Tibial artery (tissue), 4 donors: ENCODE results near the gene CCDC27.

Source experiments
- DNase-seq, 2 donors: peaks; one replicate each; pipeline ENCODE4 v3.0.0-alpha.2; 2019
- H3K27ac ChIP-seq, 2 donors: fragments of 200-600 bp; sonication (generic) in 1 of 2; 1 replicate in 1 of 2; 2 replicates in 1 of 2; pipeline ENCODE4 v1.5.1; 2018 to 2019; ENCODE audit warnings: mild to moderate bottlenecking in 1 of 2
- H3K27me3 ChIP-seq, 2 donors: fragments of 200-600 bp; sonication (generic) in 1 of 2; one replicate each; pipeline versions ENCODE4 v1.5.1 to v1.6.0; 2016 to 2019
- H3K36me3 ChIP-seq, 3 donors: fragments of 200-600 bp; sonication (generic) in 2 of 3; one replicate each; pipeline ENCODE4 v1.5.1; 2016 to 2019; ENCODE audit warnings: mild to moderate bottlenecking in 2 of 3
- H3K4me1 ChIP-seq, 4 donors: fragments of 200-600 bp; sonication (generic) in 2 of 4; 1 replicate in 3 of 4; 2 replicates in 1 of 4; pipeline ENCODE4 v1.5.1; 2016 to 2019
- H3K4me3 ChIP-seq, 2 donors: fragments of 200-600 bp; sonication (generic) in 1 of 2; 1 replicate in 1 of 2; 2 replicates in 1 of 2; pipeline ENCODE4 v1.5.1; 2018 to 2019; ENCODE audit warnings: mild to moderate bottlenecking in 2 of 2
- H3K9me3 ChIP-seq, 3 donors: fragments of 200-600 bp; sonication (generic) in 1 of 3; one replicate each; pipeline ENCODE4 v1.5.1; 2016 to 2019
- intact Hi-C: fragments of 100-400 bp; cut with DNase I; formaldehyde crosslinking; loops from one replicate; pipeline ENCODE4 v1.15.0; 2023; ENCODE audit warnings: low total_unique reads
- TF ChIP-seq, protein P1 (sequence below), 2 experiments: fragments of 200-600 bp in 1 of 2; fragments of 450-650 bp in 1 of 2; IDR thresholded peaks; one replicate each; pipeline ENCODE4 v1.5.1; 2017 to 2019; ENCODE audit warnings: antibody characterized with exemption in 2 of 2, mild to moderate bottlenecking in 1 of 2, moderate library complexity in 1 of 2

CCDC27 gene

DNA sequence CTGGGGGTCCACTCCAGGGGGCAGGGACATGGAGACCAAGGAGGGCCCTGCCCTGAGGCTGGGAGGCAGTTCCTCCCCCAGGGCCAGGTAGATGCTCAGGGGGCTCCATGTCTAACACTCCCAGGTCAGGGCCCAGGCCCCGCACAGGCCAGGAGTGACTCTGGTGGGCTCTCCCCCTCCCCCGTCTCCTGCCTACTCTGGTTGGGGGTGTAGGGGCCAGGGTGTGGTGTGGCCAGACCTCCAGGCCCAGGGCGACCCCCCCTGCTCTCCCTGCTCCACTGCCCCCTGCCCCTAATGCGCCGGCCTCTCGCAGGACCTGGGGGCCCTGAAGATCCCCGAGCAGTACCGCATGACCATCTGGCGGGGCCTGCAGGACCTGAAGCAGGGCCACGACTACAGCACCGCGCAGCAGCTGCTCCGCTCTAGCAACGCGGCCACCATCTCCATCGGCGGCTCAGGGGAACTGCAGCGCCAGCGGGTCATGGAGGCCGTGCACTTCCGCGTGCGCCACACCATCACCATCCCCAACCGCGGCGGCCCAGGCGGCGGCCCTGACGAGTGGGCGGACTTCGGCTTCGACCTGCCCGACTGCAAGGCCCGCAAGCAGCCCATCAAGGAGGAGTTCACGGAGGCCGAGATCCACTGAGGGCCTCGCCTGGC is 19.7 kb upstream of the CCDC27 start:
- peaks cover 0 to 57% of the 10 kb centered on the region in 2 donors for H3K27me3 ChIP-seq
- TF ChIP-seq, protein P1, sequence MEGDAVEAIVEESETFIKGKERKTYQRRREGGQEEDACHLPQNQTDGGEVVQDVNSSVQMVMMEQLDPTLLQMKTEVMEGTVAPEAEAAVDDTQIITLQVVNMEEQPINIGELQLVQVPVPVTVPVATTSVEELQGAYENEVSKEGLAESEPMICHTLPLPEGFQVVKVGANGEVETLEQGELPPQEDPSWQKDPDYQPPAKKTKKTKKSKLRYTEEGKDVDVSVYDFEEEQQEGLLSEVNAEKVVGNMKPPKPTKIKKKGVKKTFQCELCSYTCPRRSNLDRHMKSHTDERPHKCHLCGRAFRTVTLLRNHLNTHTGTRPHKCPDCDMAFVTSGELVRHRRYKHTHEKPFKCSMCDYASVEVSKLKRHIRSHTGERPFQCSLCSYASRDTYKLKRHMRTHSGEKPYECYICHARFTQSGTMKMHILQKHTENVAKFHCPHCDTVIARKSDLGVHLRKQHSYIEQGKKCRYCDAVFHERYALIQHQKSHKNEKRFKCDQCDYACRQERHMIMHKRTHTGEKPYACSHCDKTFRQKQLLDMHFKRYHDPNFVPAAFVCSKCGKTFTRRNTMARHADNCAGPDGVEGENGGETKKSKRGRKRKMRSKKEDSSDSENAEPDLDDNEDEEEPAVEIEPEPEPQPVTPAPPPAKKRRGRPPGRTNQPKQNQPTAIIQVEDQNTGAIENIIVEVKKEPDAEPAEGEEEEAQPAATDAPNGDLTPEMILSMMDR (IDR thresholded peaks at IDR 0.05) = no peak
- intact Hi-C loops = no loop called here
- H3K4me1 ChIP-seq = peaks cover 0 to 5% (median 2%) of the 10 kb centered on the region in 4 donors
- DNase-seq = no peak
- H3K36me3 ChIP-seq = peaks cover 8 to 33% (median 20%) of the 10 kb centered on the region in 3 donors
- no peak overlapping the region for H3K27ac ChIP-seq
- no peaks in the 10 kb centered on the region for H3K9me3 ChIP-seq
- no peak overlapping the region for H3K4me3 ChIP-seq

DNA sequence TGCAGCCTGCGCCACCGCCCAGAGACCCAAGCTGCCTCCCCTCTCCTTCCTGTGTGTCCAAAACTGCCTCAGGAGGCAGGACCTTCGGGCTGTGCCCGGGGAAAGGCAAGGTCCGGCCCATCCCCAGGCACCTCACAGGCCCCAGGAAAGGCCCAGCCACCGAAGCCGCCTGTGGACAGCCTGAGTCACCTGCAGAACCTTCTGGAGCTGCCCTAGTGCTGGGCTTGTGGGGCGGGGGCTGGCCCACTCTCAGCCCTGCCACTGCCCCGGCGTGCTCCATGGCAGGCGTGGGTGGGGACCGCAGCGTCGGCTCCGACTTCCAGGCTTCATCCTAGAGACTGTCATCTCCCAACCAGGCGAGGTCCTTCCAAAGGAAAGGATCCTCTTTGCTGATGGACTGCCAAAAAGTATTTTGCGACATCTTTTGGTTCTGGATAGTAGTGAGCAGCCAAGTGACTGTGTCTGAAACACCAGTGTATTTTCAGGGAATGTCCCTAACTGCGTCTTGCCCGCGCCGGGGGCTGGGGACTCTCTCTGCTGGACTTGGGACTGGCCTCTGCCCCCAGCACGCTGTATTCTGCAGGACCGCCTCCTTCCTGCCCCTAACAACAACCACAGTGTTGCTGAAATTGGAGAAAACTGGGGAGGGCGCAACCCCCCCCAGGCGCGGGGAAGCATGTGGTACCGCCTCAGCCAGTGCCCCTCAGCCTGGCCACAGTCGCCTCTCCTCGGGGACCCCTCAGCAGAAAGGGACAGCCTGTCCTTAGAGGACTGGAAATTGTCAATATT is 19.0 kb upstream of the CCDC27 start:
- Histone ChIP-seq H3K36me3 (peaks cover 16 to 40% (median 28%) of the 10 kb centered on the region in 3 donors), H3K27ac (no peak overlapping the region)
- intact Hi-C loops = no loop called here

DNA sequence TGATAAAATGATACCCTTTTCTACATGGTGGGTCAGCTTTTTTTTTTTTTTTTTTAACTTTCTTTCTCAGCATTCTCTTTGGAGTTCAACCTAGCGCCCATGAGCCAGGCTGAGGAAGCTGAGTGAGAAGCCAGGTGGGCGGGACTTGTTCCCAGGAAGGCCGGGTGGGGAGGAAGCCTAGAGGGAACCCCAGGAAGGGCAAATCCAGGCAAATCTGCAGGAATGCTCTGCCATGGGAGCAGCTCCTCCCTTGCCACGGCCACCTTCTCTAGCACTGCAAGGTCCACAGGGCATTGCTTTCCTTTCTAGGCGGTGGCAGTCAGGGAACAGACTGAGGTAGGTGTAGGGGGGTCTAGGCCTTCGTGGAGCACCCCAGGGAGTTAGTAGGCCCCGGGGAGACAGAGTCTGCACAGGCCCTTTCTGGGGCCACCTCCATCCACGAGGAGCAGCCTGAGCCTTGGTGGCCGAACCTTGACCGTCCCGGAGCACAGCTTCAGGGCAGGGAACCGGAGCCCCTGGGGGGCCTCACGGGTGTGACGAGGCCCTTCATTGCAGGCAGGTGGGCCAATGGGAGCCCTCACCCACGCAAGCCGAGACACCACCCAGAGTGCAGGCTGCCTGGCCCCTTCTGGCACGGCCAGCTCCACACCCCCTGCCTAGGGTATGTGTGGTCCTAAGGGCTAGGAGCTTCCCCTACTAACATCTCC is 18.2 kb upstream of the CCDC27 start:
- DNase-seq = no peak
- H3K4me1 ChIP-seq = peaks cover 0 to 5% (median 2%) of the 10 kb centered on the region in 4 donors
- TF ChIP-seq, protein P1 (IDR thresholded peaks at IDR 0.05) = no peak
- intact Hi-C loops = no loop called here
- H3K9me3 ChIP-seq = no peaks in the 10 kb centered on the region
- H3K27ac ChIP-seq = no peak overlapping the region
- peaks cover 22 to 47% (median 35%) of the 10 kb centered on the region in 3 donors for H3K36me3 ChIP-seq
- H3K4me3 ChIP-seq = no peak overlapping the region
- peaks cover 0 to 43% of the 10 kb centered on the region in 2 donors for H3K27me3 ChIP-seq

More for the DNA sequence above, 19.0 kb upstream of the CCDC27 start:
- TF ChIP-seq, protein P1 (IDR thresholded peaks at IDR 0.05) = no peak
- no peaks in the 10 kb centered on the region for H3K9me3 ChIP-seq
- no peak overlapping the region for H3K4me3 ChIP-seq
- no peak for DNase-seq
- peaks cover 0 to 50% of the 10 kb centered on the region in 2 donors for H3K27me3 ChIP-seq
- H3K4me1 ChIP-seq = peaks cover 0 to 5% (median 2%) of the 10 kb centered on the region in 4 donors

DNA sequence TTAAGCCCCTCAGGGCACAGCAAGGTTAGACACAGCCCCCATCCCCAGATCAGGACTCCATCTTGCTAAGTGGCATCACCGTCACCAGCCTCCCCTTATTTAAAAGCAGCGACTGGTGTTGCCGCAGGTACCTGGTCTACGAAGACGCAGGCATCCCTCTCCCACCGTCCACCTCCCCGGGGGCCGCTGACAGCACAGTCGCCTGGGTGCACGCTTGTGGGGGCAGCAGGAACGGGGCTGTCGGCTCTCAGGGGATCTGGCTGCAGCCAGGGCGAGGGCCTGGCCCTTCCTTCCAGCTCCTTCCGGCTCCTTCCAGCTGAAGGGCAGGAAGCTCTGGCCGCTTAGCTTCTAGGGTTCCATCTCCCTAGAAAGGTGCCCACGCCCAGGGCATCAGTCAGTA is 17.6 kb upstream of the CCDC27 start:
- Histone ChIP-seq H3K27ac (no peak overlapping the region), H3K9me3 (no peaks in the 10 kb centered on the region), H3K36me3 (peaks cover 22 to 53% (median 40%) of the 10 kb centered on the region in 3 donors), H3K4me3 (no peak overlapping the region), H3K4me1 (peaks cover 0 to 5% (median 2%) of the 10 kb centered on the region in 4 donors), H3K27me3 (peaks cover 0 to 37% of the 10 kb centered on the region in 2 donors)
- no peak for DNase-seq
- TF ChIP-seq, protein P1 (IDR thresholded peaks at IDR 0.05) = no peak
- intact Hi-C loops = no loop called here

DNA sequence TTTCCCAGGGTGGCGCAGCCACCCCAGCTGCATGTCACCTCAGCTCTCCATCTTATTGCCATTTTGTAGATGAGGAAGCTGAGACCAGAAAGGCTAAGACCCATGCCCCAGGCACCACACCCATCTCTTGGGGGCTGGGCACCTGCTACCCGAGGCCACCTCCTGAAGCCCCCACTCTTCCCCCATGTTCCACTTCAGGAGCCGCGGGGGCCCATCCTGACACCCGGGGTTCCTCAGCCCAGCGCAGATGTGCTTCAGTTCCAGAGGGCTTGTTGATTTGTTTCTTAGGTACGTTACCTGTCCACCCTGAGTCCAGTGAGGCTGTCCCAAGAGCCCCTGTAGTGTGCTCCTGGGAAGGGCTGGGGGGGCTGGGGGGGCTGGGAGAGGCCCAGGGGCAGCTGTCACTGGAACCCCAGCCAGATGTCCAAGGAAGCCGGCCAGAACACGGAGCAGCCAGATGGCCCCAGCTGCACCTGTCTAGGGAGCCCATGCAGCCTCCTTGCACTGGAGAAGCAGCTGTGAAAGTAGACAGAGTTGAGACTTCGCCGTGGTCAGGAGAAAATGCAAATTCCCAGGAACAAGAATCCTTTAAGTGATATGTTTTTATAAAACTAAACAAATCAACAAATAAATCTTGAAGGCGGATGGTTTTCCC is 17.1 kb upstream of the CCDC27 start:
- Histone ChIP-seq H3K4me3 (no peak overlapping the region), H3K9me3 (no peaks in the 10 kb centered on the region), H3K36me3 (peaks cover 25 to 59% (median 45%) of the 10 kb centered on the region in 3 donors), H3K27ac (no peak overlapping the region), H3K4me1 (peaks cover 0 to 5% (median 2%) of the 10 kb centered on the region in 4 donors), H3K27me3 (peaks cover 0 to 31% of the 10 kb centered on the region in 2 donors)
- intact Hi-C loops = no loop called here
- TF ChIP-seq, protein P1 (IDR thresholded peaks at IDR 0.05) = no peak
- no peak for DNase-seq
